Measurements from ENCODE around the gene CCDC112.
A peak's percentile ranks its signal among the peaks of the same experiment; 100 is the strongest.
"Not testable (repeated sequence)": the region's sequence is repeated elsewhere in the genome, so short reads cannot be mapped to it uniquely, and the experiment has no call there.

The CCDC112 gene

DNA sequence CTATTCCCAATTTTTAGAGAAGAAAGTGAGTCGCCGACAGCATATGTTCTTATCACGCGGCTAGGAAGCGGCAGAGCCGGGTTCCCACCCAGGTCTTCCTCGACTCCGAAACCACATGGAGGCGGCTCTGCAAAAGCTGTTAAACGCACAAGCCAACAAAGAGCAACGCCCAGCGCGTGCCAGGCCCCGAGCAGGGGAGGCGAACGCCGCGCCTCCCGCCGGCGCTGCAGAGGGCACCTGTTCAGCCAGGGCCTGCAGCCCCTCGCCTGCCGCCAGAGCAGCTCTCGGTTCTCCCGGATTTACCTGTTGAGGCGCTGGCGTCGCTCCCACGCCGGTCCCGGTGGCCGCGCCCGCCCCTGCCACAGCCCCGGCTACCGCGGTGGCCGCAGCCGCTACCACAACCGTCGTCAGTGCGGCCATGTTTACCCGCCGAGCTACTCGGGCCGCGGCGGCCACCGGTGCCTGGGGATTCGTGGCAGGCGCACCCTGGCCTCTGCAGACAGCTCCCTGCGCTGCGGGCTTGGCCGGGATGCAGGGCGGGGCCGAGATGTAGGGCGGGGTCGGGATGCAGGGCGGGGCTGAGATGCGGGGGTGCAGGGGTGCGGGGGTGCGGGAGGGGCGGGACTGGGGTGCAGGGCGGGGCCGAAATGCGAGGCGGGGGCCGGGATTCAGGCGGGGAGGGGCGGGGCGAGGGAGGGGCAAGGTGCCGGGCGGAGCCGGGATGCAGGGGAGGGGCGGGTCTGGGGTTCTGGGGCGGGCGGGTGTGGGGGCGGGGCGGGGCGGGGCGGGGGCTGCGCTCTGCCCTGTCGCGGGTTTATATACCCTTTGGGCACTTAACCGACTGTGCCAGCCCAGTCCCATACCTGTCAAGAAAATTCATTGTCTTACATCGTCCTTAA, at the start of gene CCDC112:
CCDC112 (minus strand) TSS at position 531 of the 899 bp plus-strand sequence; CDS start at position 420, 111 bp downstream.
- DNase-seq = peak; percentile 79

DNA sequence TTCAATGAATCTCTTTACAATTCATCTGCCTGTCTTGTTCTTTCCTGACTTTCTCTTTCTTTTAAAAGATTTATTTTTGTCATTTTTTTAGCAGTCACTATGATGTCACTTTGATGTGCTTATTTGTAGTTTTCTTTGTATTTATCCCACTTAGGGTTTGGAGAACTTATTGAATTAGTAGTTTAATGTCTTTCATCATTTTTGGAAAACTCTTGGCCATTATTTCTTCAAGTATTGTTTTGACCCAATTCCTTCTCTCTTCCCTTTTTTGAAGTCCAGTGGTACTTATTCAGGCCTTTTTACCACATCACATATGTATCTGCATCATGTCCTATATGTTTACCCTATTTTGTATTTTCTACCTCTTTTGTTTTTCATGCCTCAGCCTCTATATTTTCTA, 48.9 kb upstream of the CCDC112 start:
- no peak for DNase-seq

GRCh38 chr5:115343855-115344254, 47.4 kb upstream of the CCDC112 start:
- DNase-seq = no peak

DNA sequence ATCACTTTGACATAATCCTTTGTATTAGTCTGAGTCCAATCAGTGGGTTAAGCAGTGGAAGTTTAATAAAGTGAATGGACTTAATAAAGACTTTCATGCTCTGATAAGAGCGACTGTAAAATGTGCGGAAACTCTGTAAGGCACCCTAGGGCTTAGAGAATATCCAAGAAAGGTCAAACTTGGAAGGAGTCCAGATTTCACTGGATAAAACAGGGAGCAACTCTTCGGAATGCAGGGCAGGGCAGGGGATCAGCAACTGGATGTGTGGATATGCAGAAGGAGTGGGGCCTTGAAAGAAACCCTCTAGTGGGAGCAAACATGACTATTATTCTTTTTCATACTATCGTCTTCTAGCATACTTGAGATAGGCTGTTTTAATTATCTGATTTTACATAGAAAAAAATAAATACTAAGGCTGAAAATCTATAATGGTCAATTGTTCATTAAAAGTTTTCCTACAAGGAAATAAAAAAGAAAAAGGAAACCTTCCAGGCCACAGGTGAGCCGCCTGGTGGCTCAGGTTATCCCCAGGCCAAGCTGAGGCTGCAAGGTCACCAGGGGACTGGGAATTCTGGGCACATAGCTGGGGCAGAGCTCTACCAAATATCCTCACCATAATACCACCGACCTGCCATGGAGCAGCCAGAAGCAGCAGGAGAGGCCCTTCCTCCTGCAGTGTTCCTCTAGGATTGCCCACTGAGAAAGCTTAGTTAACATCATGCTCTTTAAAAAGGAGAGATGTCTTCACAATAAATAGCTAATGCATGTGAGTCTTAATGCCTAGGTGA, 46.3 kb upstream of the CCDC112 start:
- no peak for DNase-seq

- no peak for DNase-seq
Observed at GRCh38 chr5:115341745-115342144, 45.3 kb upstream of the CCDC112 start.

- DNase-seq = no peak
Observed at GRCh38 chr5:115338851-115339250, 42.4 kb upstream of the CCDC112 start.

DNA sequence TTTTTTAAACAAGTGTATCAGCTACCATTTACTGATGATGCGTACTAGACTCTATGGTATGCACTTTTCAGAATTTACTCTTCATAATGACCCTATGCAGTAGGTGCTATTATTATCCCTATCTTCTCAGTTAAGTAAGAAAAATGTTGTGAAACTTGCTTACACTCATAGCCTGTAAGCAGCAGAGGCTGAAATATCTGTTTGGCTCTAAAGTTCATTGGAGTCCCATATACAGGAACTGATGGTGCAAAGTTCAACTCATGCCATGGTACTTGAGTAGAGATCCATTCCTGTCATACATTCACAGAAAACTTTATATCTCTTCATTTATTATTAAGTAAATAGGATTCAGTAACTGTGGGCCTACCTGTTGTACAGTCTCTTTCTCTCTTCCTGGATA, 41.4 kb upstream of the CCDC112 start:
- no peak for DNase-seq

DNA sequence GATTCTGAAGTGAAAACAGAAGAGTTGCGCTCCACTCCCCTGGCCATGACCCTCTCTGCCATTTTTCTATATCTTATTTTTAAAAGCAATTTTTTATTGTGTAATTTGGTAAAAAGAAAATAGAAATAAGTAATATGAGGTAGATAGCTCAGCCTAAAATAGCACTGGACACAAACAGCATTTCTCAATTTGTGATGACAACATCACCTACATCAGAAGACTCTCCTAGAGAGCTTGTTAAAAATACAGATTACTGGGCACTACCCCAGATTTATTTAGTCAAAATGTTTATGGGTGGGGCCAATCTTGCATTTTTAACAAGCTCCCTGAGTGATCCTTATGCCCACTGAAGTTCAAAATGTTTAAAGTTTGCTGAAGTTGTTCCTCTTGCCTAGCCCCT, 40.5 kb upstream of the CCDC112 start:
- DNase-seq = no peak

DNA sequence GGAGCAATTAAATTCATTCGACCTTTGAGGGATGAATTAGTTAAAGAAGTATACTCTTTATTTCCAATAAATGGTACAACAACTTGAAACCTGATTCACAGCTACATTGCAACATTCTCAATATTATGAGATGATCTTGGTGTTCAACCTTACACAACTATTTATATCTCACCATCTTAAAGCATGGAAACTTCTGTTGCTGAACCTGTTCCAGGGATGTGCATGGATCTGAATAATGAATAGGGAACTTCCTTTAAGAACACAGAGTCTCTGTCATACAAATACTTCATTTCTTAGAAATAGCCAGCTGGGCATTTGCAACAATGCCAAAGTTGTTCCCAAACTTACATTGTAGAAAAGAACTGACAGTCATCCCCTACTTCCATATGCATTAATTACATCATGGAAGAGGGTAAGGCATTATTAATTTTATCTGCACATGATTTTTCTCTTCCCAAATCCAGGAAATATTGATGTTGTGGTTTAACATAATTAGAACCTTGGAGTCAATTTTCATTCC, 39.8 kb upstream of the CCDC112 start:
- no peak for DNase-seq

DNA sequence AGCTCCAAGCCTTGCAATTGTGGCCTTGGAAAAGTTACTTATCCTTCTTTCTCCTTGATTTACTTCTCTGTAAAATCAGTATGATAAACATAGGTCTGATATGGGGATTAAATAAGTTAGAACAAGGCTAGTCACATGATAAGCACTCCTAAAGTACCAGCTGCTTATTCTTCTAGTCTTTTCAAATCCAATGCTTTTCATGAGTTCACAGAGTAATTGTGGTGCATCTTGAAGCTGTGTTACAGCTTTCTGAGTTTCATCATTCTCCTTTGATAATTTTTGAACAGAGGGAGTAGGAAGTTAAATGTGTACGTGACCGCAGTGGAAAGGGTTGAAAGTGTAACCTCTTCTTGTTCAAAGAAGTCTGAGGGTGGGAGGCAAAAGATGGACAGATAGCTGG, 38.8 kb upstream of the CCDC112 start:
- DNase-seq = no peak

GRCh38 chr5:115333164-115333563, 36.7 kb upstream of the CCDC112 start:
- no peak for DNase-seq

DNA sequence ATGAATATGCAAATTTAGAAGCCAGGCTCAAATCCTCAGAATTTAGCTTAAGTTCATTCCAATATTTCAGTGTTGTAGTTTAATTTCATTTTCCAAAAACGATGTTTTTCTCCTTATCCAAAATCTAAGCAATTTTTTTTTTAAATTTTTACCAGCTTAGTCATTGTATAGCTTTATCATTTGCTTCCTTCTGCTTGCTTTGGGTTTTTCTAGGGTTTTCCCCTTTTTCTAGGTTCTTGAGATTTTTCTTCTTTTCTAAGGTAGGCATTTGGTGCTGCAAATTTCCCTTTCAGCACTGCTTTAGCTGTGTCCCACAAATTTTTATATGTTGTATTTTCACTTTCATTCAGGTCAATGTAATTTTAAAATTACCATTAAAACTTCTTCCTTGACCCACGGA, 34.4 kb upstream of the CCDC112 start:
- no peak for DNase-seq

- no peak for DNase-seq
Observed at GRCh38 chr5:115329475-115329874, 33.0 kb upstream of the CCDC112 start.

DNA sequence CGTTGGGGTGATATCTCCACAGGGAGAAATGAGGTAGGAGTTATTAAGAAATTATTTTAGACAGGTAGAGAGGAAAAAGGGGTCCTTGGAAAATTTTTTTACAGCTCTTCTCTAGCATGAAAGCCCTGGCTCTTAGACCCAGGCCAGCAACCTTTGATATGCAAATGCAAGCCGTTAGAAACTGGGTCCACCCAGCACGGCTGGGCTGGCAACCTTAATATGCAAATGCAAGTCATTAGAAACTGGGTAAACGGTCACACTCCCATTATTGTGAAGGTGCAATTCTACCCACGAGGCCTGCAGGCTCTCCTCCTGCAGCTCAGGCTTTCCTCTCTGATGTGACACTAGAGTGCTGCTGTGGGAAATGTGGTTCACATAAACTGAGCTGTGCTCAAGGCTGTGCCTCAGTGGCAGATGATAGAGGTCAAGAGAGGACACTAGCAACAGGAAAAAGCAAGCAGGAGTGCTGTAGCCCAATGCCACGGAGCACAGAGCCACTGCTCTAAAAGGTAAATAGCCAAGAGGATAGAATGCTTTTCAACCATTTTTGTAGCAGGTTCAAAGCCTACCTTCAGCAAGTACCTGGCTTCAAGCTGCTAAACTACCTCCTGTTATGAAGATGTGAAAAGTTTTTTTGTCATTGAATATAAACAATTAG, 32.3 kb upstream of the CCDC112 start:
- DNase-seq = not testable (repeated sequence)

GRCh38 chr5:115325296-115325959, 29.0 kb upstream of the CCDC112 start:
- DNase-seq = no peak

GRCh38 chr5:115324021-115324420, 27.6 kb upstream of the CCDC112 start:
- no peak for DNase-seq

DNA sequence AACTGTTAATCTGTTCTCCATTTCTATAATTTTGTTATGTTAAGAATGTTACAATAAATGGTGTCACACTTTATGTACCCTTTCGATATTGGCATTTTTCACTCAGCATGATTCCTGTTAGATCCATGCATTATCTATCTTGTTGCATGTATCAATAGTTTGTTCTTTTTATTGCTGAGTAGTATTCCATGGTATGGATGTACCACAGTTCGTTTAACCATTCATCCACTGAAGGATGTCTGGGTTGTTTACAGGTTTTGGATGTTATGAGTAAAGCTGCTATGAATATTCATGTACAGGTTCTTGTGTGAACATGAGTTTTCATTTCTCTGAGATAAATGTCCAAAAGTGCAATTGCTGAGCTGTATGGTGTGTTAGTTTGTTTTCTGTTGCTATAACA, 26.3 kb upstream of the CCDC112 start:
- DNase-seq = no peak

- DNase-seq = no peak
Observed at GRCh38 chr5:115321309-115321708, 24.9 kb upstream of the CCDC112 start.

GRCh38 chr5:115320515-115320914, 24.1 kb upstream of the CCDC112 start:
- DNase-seq = no peak

DNA sequence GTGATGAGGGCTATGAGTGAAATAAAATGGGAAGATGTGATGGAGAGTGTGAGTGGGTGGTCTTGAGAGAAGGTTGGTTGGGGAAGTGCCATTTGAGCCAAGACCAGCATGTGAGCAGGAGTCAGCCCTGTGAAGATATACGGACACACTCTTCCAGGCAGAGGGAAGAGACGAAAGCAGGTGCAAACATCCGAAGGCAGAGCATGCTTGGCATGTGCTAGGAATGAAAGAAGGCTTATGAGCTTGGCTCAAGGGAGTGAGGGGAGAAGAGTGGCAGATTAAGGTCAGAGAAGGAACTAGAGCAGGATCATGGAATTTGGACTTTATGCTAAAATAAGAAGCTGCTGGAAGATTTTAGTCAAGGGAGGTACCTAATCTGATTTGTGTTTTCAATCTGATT, 23.6 kb upstream of the CCDC112 start:
- no peak for DNase-seq

- DNase-seq = no peak
Observed at GRCh38 chr5:115319007-115319406, 22.6 kb upstream of the CCDC112 start.

- no peak for DNase-seq
Observed at GRCh38 chr5:115317736-115318135, 21.3 kb upstream of the CCDC112 start.

DNA sequence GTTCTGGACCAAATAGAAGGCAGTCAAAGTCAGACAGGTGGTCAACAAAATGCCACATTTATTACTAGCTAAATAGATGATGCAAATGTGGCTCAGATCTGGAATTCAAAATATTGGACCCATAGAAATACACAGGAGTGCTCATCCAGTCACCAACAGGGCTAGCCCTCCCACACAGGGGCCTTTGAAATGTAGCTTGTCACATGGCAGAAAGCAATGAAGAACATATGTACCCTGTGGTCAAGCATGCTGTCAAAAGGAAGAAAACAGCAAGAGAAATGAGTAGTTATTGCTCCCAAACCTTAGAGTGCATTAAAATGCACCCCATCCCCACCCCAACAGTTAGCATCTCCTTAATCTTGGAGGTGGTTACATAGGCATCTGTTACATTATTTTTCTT, 20.9 kb upstream of the CCDC112 start:
- DNase-seq = no peak
